Loucy (cell line): ENCODE data around the gene SPRYD3.
"Not testable (repeated sequence)": the region's sequence is repeated elsewhere in the genome, so short reads cannot be mapped to it uniquely, and the experiment has no call there.

Experiments
- CTCF ChIP-seq: fragments of 200-600 bp; sonication (generic); conservative IDR thresholded peaks from 2 replicates; pipeline ENCODE4 v1.5.1; 2014; ENCODE audit warnings: mild to moderate bottlenecking, antibody characterized with exemption, low read length
- EZH2phosphoT487 ChIP-seq: fragments of 200-600 bp; IDR thresholded peaks from 2 replicates; pipeline ENCODE4 v1.6.1; 2018; ENCODE audit warnings: antibody characterized with exemption, mild to moderate bottlenecking, moderate library complexity, borderline replicate concordance

- TF ChIP-seq CTCF, EZH2phosphoT487: not testable (repeated sequence)
Observed at GRCh38 chr12:53027014-53027413, 52.2 kb downstream of the SPRYD3 start.
